Measurements from ENCODE around the gene FAM200B. TPM values are rescaled to one million over a fixed set of nuclear protein-coding genes. Genes with fewer than 3 reads are reported as not detected.

Gene FAM200B
- 24.9 and 45.1 TPM in 2 replicates for total RNA-seq

DNA sequence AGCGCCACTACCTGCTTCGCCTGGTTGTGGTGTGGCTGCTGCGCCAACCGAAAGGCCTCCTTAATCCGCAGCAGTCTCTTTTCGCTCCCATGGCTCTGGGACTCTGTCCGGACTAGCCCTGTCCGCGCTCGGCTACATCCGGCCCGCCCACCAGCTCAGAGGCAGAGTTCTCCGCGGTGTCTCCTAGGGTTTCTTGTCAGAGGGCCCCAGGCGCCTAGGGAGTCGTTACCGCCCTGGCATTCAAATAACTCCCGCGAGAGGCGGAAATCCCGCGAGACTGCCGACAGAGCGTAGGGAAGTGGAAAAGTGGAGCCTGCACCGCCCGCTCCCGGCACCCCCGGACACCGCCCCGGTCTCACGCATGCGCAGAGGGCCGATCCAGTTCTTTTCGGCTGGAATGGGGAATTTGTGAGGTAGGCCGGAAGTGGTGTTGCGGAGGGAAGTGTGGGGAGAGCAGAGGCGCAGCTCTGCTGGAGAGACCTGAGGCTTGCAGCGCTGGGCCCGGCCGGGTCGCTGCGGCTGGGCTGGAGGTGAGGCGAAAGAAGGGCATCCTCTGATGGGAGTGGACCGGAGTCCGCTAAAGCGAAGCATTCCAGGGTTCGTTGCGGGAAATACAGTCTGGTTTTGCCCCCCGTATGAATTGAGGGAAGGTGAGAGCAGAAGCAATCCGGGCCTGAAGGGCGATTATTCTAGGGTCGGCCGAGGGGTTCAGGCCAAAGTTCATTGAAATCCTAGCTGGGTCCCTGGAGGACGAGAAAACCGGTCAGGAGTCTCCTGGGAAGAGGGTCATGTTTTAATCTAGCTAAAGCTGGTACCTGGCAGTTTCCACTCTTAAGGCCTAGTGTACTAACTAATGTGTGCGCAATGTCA is at the start of gene FAM200B:
Gene FAM200B, plus strand, starts transcription at position 456 of the 870 bp plus-strand sequence. CDS start 5,151 bp downstream, outside the sequence.

DNA sequence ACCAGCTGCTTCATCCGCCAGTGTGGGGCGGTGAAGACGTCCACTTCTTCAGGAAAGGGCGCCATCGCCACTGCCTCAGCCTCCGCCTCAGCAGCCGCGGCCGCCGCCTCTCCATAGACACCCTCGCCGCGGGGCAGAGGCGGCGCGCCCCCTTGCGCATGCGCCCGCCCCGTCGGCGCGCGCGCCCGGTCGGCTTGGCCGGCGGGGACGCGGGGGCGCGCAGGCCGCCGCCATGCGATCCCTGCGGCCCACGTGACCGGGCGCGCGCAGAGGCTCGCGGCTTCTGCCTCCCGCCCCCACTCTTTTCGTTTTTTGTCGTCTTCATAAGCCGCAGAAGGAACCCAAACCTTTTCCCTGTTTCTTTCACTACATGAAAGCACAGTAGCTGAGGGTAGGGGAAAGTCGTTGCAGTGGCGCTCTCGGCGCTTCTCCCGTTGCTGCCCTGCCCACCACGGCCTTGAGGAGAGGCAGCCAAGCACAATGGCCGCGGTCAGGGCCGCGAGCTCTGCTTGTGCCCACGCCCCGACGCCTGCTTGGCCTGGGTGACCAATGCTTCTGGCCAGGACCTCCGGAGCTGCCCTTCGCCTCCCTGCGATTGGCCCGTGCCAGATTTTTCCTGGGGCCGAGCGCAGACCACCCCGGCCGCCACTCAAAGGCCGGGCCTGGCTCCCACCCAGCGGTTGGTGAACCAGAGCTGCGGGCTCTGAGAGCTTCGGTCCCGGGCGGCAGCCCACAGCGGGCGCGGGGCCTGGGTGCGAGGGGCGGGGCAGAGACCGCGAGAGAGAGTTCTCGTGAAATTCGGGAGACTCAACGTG is 26.2 kb upstream of the FAM200B start, which contains the start of gene FBXL5:
Gene FBXL5, minus strand, starts transcription at position 135 of the 815 bp plus-strand sequence. Its CDS starts 70 bp downstream, at position 65.

DNA sequence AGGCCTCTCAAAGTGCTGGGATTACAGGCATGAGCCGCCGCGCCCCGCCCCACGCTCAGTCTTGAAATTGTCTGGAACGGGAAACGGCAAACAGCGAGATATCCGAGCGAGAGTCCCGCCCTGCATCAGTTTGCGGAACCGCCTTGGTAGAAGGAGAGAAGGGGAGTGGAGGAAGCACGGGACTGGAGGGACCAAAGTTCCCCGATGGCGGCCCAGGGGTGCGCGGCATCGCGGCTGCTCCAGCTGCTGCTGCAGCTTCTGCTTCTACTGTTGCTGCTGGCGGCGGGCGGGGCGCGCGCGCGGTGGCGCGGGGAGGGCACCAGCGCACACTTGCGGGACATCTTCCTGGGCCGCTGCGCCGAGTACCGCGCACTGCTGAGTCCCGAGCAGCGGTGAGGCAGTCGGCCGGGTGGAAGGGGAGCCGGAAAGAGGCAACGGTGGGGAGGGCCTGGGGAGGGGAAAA is 21.3 kb downstream of the FAM200B start, which contains the start of gene BST1:
Gene BST1, plus strand, starts transcription at position 125 of the 463 bp plus-strand sequence. Its CDS starts 80 bp downstream, at position 205.

Other genes starting within 250 kb of the FAM200B start
- 17.2 and 26.9 TPM in 2 replicates for gene CC2D2A, start 211.9 kb upstream of the FAM200B start, total RNA-seq
- gene FBXL5, start 26.5 kb upstream of the FAM200B start, total RNA-seq, result 51.2 and 51.3 TPM in 2 replicates
- gene BST1, start 21.2 kb downstream of the FAM200B start, total RNA-seq, result 24.2 and 24.4 TPM in 2 replicates
- gene CD38, start 96.5 kb downstream of the FAM200B start, total RNA-seq, result not detected in 2 replicates